HepG2 (cell line): Measurements from ENCODE around the gene MCM3. TPM values are rescaled to one million over a fixed set of nuclear protein-coding genes. Genes with fewer than 3 reads are reported as not detected.

Experiments
- ELF1 ChIP-seq: sonication (generic); formaldehyde crosslinking; IDR thresholded peaks from 2 replicates; pipeline ENCODE4 v1.4.0; 2020; ENCODE audit warnings: missing genetic modification reagents
- GATAD1 ChIP-seq: IDR thresholded peaks from 2 replicates; pipeline ENCODE4 v1.6.1; 2016; ENCODE audit warnings: missing genetic modification reagents, missing compliant biosample characterization
- KLF6 ChIP-seq: IDR thresholded peaks from 2 replicates; pipeline ENCODE4 v1.8.0; 2016; ENCODE audit warnings: missing biosample characterization, missing genetic modification reagents
- MBD4 ChIP-seq: IDR thresholded peaks from 2 replicates; pipeline ENCODE4 v1.6.1; 2012; ENCODE audit warnings: low read length, inconsistent platforms, borderline replicate concordance
- MTF2 ChIP-seq: sonication (generic); formaldehyde crosslinking; IDR thresholded peaks from 2 replicates; pipeline ENCODE4 v1.5.0; 2020; ENCODE audit warnings: missing genetic modification reagents, borderline replicate concordance
- MXI1 ChIP-seq: IDR thresholded peaks from 3 replicates; pipeline ENCODE4 v1.6.1; 2012; ENCODE audit warnings: low read depth, low read length, inconsistent platforms, borderline replicate concordance
- PAX8 ChIP-seq: sonication (generic); formaldehyde crosslinking; IDR thresholded peaks from 2 replicates; pipeline ENCODE4 v1.8.0; 2022; ENCODE audit warnings: mild to moderate bottlenecking, missing genetic modification reagents, borderline replicate concordance
- PHF8 ChIP-seq: sonication (generic); formaldehyde crosslinking; IDR thresholded peaks from 2 replicates; pipeline ENCODE4 v1.5.0; 2020; ENCODE audit warnings: missing genetic modification reagents
- POGZ ChIP-seq: sonication (generic); formaldehyde crosslinking; IDR thresholded peaks from 2 replicates; pipeline ENCODE4 v1.4.0; 2020; ENCODE audit warnings: mild to moderate bottlenecking, missing genetic modification reagents
- RARG ChIP-seq: sonication (generic); formaldehyde crosslinking; IDR thresholded peaks from 2 replicates; pipeline ENCODE4 v1.4.0; 2020; ENCODE audit warnings: low read depth, mild to moderate bottlenecking, missing genetic modification reagents
- RFX1 ChIP-seq: fragments of 450-650 bp; IDR thresholded peaks from 2 replicates; pipeline ENCODE4 v1.6.1; 2017
- RFXANK ChIP-seq: IDR thresholded peaks from 2 replicates; pipeline ENCODE4 v1.6.1; 2016
- SRSF1 ChIP-seq: fragments of 200-400 bp; formaldehyde crosslinking; optimal IDR thresholded peaks from 2 replicates; pipeline ENCODE3; 2017; ENCODE audit warnings: mild to moderate bottlenecking, low read depth, low read length, moderate library complexity
- ZFAT ChIP-seq: sonication (generic); formaldehyde crosslinking; conservative IDR thresholded peaks from 2 replicates; pipeline ENCODE4 v1.8.1; 2023; ENCODE audit warnings: missing genetic modification reagents, inconsistent platforms
- ZNF296 ChIP-seq: sonication (generic); formaldehyde crosslinking; conservative IDR thresholded peaks from 2 replicates; pipeline ENCODE4 v1.5.0; 2020; ENCODE audit warnings: mild to moderate bottlenecking, missing genetic modification reagents
- ZNF367 ChIP-seq: sonication (generic); formaldehyde crosslinking; IDR thresholded peaks from 2 replicates; pipeline ENCODE4 v1.4.0; 2020; ENCODE audit warnings: missing genetic modification reagents, borderline replicate concordance
- ZNF510 ChIP-seq: sonication (generic); formaldehyde crosslinking; IDR thresholded peaks from 2 replicates; pipeline ENCODE4 v1.4.0; 2020; ENCODE audit warnings: low read depth, mild to moderate bottlenecking, missing genetic modification reagents
- ZNF570 ChIP-seq: sonication (generic); formaldehyde crosslinking; IDR thresholded peaks from 2 replicates; pipeline ENCODE4 v1.4.0; 2020; ENCODE audit warnings: mild to moderate bottlenecking, missing genetic modification reagents, borderline replicate concordance
- ZNF644 ChIP-seq: IDR thresholded peaks from 2 replicates; pipeline ENCODE4 v1.6.1; 2016; ENCODE audit warnings: low read depth
- ZNF780A ChIP-seq: sonication (generic); formaldehyde crosslinking; IDR thresholded peaks from 2 replicates; pipeline ENCODE4 v1.8.0; 2022; ENCODE audit warnings: mild to moderate bottlenecking, missing genetic modification reagents, moderate library complexity
- ZSCAN22 ChIP-seq: sonication (generic); formaldehyde crosslinking; IDR thresholded peaks from 2 replicates; pipeline ENCODE4 v1.4.0; 2020; ENCODE audit warnings: mild to moderate bottlenecking, missing genetic modification reagents
- polyA plus RNA-seq, 8 experiments: library from polyadenylated mRNA; depleted of rRNA in 3 of 8; stranded (reverse) in 7 of 8; unstranded in 1 of 8; fragments of >200 nt; fragmentation: Illumina TruSeq in 4 of 8; extraction: Trizol in 4 of 8; gene quantifications; 2 replicates each; pipeline versions ENCODE4 v1.2.1 to v1.2.3, GENCODE V29; 2011 to 2016; ENCODE audit warnings: low read depth in 4 of 8, missing spikeins in 1 of 8, mixed read lengths in 1 of 8; ENCODE audit not compliant: insufficient read depth in 1 of 8
- total RNA-seq, 5 experiments: library from RNA; depleted of rRNA; stranded (reverse); fragments of >200 nt; fragmentation: Illumina TruSeq; extraction: Trizol; gene quantifications; 2 replicates each; pipeline ENCODE4 v1.2.3, GENCODE V29; 2016; ENCODE audit warnings: low read depth in 1 of 5
- TF ChIP-seq, protein P1 (sequence below): sonication (generic); formaldehyde crosslinking; IDR thresholded peaks from 2 replicates; pipeline ENCODE4 v1.5.0; 2020; ENCODE audit warnings: mild to moderate bottlenecking, missing genetic modification reagents
- TF ChIP-seq, protein P2 (sequence below): sonication (generic); formaldehyde crosslinking; IDR thresholded peaks from 2 replicates; pipeline ENCODE4 v1.4.0; 2020; ENCODE audit warnings: mild to moderate bottlenecking, missing genetic modification reagents
- TF ChIP-seq, protein P3 (sequence below): sonication (generic); formaldehyde crosslinking; IDR thresholded peaks from 2 replicates; pipeline ENCODE4 v1.9.0; 2022; ENCODE audit warnings: missing genetic modification reagents, mild to moderate bottlenecking, borderline replicate concordance

Gene MCM3
- total and polyA plus RNA-seq, 2 of the 13 experiments (the other 11 are each of a cell fraction or from before 2014, with no cell fraction given), result 164 to 288 TPM

GRCh38 chr6:52325695-52326471 lies 41.3 kb upstream of the MCM3 start (continued):
- TF ChIP-seq, protein P1, sequence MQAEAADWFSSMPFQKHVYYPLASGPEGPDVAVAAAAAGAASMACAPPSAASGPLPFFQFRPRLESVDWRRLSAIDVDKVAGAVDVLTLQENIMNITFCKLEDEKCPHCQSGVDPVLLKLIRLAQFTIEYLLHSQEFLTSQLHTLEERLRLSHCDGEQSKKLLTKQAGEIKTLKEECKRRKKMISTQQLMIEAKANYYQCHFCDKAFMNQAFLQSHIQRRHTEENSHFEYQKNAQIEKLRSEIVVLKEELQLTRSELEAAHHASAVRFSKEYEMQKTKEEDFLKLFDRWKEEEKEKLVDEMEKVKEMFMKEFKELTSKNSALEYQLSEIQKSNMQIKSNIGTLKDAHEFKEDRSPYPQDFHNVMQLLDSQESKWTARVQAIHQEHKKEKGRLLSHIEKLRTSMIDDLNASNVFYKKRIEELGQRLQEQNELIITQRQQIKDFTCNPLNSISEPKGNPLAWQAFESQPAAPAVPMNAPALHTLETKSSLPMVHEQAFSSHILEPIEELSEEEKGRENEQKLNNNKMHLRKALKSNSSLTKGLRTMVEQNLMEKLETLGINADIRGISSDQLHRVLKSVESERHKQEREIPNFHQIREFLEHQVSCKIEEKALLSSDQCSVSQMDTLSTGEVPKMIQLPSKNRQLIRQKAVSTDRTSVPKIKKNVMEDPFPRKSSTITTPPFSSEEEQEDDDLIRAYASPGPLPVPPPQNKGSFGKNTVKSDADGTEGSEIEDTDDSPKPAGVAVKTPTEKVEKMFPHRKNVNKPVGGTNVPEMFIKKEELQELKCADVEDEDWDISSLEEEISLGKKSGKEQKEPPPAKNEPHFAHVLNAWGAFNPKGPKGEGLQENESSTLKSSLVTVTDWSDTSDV (CRISPR knock-in tag), result no peak
- TF ChIP-seq ELF1, result no peak
- TF ChIP-seq RARG, result no peak
- no peak; the same call in 1 of the 2 replicates for TF ChIP-seq MBD4
- TF ChIP-seq, protein P2, sequence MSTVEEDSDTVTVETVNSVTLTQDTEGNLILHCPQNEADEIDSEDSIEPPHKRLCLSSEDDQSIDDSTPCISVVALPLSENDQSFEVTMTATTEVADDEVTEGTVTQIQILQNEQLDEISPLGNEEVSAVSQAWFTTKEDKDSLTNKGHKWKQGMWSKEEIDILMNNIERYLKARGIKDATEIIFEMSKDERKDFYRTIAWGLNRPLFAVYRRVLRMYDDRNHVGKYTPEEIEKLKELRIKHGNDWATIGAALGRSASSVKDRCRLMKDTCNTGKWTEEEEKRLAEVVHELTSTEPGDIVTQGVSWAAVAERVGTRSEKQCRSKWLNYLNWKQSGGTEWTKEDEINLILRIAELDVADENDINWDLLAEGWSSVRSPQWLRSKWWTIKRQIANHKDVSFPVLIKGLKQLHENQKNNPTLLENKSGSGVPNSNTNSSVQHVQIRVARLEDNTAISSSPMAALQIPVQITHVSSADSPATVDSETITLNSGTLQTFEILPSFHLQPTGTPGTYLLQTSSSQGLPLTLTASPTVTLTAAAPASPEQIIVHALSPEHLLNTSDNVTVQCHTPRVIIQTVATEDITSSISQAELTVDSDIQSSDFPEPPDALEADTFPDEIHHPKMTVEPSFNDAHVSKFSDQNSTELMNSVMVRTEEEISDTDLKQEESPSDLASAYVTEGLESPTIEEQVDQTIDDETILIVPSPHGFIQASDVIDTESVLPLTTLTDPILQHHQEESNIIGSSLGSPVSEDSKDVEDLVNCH (CRISPR knock-in tag), result no peak
- TF ChIP-seq PAX8 (CRISPR knock-in tag), result no peak
- TF ChIP-seq GATAD1 (CRISPR knock-in tag), result peak; percentile 62; the same call in 1 of the 2 replicates
- no peak for TF ChIP-seq SRSF1
- TF ChIP-seq ZNF780A (CRISPR knock-in tag), result no peak
- TF ChIP-seq KLF6 (CRISPR knock-in tag), result no peak
- TF ChIP-seq ZNF570, result no peak
- TF ChIP-seq PHF8, result peak; percentile 52
- no peak; the same call in 1 of the 2 replicates for TF ChIP-seq RFXANK (CRISPR knock-in tag)
- 0 out of 2 replicates have a peak, but pooled peaks have one; percentile 42 for TF ChIP-seq ZNF367 (CRISPR knock-in tag)
- no peak for TF ChIP-seq ZNF296 (CRISPR knock-in tag)
- TF ChIP-seq ZNF510, result no peak
- TF ChIP-seq ZNF644, result peak; percentile 73; the same call in 1 of the 2 replicates
- TF ChIP-seq ZSCAN22, result 0 out of 2 replicates have a peak, but pooled peaks have one; percentile 43
- TF ChIP-seq ZFAT, result no peak
- TF ChIP-seq, protein P3, sequence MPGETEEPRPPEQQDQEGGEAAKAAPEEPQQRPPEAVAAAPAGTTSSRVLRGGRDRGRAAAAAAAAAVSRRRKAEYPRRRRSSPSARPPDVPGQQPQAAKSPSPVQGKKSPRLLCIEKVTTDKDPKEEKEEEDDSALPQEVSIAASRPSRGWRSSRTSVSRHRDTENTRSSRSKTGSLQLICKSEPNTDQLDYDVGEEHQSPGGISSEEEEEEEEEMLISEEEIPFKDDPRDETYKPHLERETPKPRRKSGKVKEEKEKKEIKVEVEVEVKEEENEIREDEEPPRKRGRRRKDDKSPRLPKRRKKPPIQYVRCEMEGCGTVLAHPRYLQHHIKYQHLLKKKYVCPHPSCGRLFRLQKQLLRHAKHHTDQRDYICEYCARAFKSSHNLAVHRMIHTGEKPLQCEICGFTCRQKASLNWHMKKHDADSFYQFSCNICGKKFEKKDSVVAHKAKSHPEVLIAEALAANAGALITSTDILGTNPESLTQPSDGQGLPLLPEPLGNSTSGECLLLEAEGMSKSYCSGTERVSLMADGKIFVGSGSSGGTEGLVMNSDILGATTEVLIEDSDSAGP, result peak; percentile 67
- TF ChIP-seq RFX1, result no peak
- TF ChIP-seq POGZ (CRISPR knock-in tag), result peak; percentile 77
- TF ChIP-seq MXI1, result no peak
- no peak for TF ChIP-seq MTF2 (CRISPR knock-in tag)
